ENCODE results near the gene ATP1A4.
"Not testable (repeated sequence)": the region's sequence is repeated elsewhere in the genome, so short reads cannot be mapped to it uniquely, and the experiment has no call there.

Gene ATP1A4

DNA sequence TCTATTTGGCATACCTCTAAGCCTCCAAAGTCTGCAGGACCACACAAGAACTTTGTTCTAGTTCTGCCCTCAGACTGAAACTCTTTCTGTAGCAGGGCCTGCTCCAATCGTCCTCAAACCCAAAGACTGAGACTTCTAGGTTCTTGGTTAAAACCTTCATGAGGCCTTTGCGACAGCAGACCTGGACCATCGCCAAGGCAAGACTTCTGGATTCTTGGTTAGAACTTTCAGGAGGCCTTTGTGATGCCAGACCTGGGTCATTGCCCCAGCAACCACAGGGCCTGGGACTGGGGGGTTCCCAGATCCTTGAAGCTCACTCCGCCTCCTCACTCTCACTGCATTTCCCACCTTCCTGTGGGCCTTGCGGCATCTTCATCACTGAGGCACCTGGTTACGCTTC, at the start of gene ATP1A4:
Gene ATP1A4, plus strand, starts transcription at position 301 of the 400 bp plus-strand sequence. CDS start 438 bp downstream, outside the sequence.
- FAIRE-seq (no peak), DNase-seq (ENCODE audit: insufficient read length, low spot score) (no peak)
- no peak for TF ChIP-seq POLR2A (IDR thresholded peaks at IDR 0.05; ENCODE audit: low read depth, low read length)

DNA sequence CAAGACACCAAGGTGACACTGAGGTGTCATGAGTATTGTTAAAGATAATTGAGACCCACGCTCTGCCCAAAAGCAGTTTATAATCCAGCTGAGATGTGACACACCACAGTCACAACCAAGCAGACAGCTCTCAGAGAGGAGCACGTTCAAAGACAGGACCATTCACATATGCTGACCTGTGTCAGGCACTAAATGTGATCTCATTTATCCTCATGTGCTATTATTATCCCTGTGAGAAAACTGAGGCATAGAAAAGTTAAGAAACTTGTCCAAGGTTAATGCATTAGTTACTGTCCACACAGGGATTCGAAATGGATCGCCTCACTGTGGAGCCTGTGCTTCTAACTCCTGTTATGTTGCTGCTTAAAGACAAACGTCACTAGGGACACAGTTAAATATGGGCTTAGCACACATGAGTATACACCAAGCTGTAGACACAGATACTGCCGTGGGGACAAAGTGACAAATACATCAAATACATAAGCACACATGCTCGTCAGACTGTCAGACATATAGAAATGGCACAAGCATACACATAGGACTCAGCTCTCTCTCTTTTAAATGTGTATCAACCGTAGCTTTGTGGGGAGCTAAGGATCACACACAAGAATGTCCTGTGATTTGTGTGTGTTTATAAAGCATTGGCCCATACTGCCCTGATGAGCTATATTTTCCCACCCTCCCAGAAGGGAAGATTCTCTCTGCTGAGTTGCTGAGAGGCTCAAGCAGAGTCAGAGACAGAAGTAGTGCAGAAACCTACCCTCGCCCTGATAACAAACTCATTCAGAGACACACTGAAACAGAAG, 49.5 kb upstream of the ATP1A4 start:
- DNase-seq (ENCODE audit: insufficient read length, low spot score) (no peak), FAIRE-seq (no peak)
- no peak for TF ChIP-seq POLR2A (IDR thresholded peaks at IDR 0.05; ENCODE audit: low read depth, low read length)

DNA sequence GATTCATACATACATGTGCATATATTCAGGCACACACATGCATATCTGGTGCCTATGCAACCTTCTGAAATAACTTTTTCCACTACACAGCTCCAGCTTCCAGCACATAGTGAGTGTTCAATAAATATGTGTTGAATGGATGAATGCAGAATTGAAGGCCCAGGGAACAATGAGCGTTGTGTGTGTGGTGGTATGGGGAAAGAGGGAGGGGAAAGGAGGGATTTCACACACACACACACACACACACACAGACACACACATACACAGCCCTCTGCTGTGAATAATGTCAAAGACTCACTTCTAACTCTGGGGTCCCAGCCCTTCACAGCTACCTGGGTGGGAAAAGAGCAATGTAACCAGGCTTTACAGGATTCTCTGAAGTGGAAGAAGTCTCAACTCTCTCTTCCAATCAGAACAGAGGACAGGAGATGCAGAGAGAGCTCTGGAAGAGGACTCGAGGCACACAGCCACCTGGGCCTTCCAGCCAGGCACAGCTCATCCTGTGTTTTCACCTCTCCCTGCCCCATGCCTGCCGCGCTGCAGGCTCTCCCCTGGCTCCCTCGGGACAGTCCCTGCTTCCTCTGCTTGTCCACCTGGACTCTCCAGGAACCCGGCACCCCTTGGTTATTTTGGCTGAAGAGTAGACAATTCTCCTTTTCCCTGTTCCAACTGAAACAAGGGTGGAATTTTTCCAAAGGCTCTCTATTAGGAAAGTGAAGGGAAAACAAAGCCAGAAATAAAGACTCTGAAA, 47.6 kb upstream of the ATP1A4 start:
- no peak for FAIRE-seq
- DNase-seq (ENCODE audit: insufficient read length, low spot score), result no peak
- TF ChIP-seq POLR2A (IDR thresholded peaks at IDR 0.05; ENCODE audit: low read depth, low read length), result no peak

GRCh38 chr1:160104486-160104885, 46.9 kb upstream of the ATP1A4 start:
- TF ChIP-seq POLR2A (IDR thresholded peaks at IDR 0.05; ENCODE audit: low read depth, low read length), result no peak
- DNase-seq (ENCODE audit: insufficient read length, low spot score) (no peak), FAIRE-seq (no peak)

GRCh38 chr1:160105155-160105554, 46.2 kb upstream of the ATP1A4 start:
- FAIRE-seq (no peak), DNase-seq (ENCODE audit: insufficient read length, low spot score) (no peak)
- TF ChIP-seq POLR2A (IDR thresholded peaks at IDR 0.05; ENCODE audit: low read depth, low read length), result no peak

DNA sequence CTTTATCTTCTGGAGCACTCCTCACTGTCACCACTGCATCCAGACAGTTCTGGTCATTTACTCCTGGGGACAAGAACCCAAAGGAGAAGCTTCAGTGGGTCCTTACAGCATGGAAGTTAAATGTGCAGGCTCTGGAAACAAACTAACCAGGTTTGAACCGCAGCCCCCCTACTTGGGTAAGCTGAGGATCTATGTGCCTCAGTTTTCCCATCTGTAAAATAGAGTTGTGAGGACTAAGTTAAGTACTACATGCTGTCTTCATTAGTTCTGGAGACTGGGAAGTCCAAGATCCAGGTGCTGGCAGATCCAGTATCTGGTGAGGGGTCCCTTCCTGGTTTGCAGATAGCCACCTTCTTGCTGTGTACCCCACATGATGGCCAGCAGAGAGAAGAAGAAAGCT, 43.9 kb upstream of the ATP1A4 start:
- FAIRE-seq (no peak), DNase-seq (ENCODE audit: insufficient read length, low spot score) (no peak)
- TF ChIP-seq POLR2A (IDR thresholded peaks at IDR 0.05; ENCODE audit: low read depth, low read length), result no peak

GRCh38 chr1:160108888-160109662, 42.3 kb upstream of the ATP1A4 start:
- DNase-seq (ENCODE audit: insufficient read length, low spot score) (peak; percentile 62), FAIRE-seq (no peak)
- TF ChIP-seq POLR2A (IDR thresholded peaks at IDR 0.05; ENCODE audit: low read depth, low read length), result no peak

DNA sequence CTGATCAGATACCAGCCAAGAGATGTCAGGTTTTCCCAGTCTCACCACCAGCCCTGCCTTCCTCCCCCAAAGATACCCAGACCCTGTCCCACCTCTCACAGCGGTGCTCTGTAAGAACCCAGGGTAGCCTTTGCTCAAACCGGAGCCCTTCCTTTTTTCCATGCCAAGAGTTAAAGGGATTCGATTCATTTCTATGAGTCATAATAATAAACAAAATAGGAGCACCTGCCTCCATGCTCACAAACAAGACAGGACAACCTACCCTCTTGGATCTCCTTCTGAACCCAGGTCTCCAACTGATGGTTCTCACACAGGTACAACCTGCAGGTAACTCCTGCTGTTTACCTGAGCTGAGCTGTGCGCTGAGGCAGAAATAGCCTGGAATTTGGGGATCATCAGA, 41.7 kb upstream of the ATP1A4 start:
- FAIRE-seq (no peak), DNase-seq (ENCODE audit: insufficient read length, low spot score) (no peak)
- TF ChIP-seq POLR2A (IDR thresholded peaks at IDR 0.05; ENCODE audit: low read depth, low read length), result no peak

GRCh38 chr1:160111462-160111861, 39.9 kb upstream of the ATP1A4 start:
- DNase-seq (ENCODE audit: insufficient read length, low spot score); FAIRE-seq: not testable (repeated sequence)

DNA sequence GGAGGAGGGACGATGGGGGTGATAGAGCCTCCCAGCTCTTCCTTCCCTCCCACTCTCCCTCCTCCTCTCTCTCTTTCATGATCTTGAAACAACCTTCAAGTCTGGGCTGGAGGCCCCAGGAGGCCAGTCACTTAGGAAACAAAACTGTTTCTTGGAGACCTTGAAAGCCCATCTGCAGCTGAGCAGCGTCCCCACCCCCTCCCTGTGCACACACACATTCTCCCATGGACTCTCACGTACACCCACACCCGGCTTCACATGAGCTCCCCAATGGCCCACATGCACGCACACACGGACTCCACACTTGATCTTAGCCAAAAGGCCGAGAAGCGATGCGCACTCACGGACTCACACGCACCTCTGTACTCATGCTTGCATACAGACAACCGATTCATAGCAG, 39.0 kb upstream of the ATP1A4 start:
- no peak for DNase-seq (ENCODE audit: insufficient read length, low spot score)
- no peak for TF ChIP-seq POLR2A (IDR thresholded peaks at IDR 0.05; ENCODE audit: low read depth, low read length)
- no peak for FAIRE-seq

DNA sequence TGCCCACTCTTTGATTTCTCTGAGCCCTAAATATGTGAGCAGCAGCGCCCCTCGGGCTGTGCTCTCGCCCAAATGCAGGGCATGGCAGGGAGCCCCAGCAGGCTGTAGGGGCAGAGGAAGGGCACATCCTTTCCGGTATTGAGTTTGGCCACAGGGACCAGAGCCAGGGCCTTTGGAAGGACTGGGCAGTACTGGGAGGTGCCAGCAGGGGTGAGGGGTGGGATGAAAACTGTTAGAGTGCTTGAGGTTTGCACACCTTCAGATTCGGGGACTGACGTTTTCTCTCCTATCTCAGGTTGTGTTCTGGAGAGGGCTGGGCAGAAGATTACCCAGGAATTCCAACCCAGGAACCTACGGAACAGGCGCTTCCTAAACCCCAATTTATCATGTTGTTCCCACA, 38.0 kb upstream of the ATP1A4 start:
- DNase-seq (ENCODE audit: insufficient read length, low spot score) (no peak), FAIRE-seq (no peak)
- no peak for TF ChIP-seq POLR2A (IDR thresholded peaks at IDR 0.05; ENCODE audit: low read depth, low read length)

- FAIRE-seq, result no peak
- DNase-seq (ENCODE audit: insufficient read length, low spot score), result no peak
- TF ChIP-seq POLR2A (IDR thresholded peaks at IDR 0.05; ENCODE audit: low read depth, low read length), result no peak
Measured at GRCh38 chr1:160114085-160114484, 37.3 kb upstream of the ATP1A4 start.

DNA sequence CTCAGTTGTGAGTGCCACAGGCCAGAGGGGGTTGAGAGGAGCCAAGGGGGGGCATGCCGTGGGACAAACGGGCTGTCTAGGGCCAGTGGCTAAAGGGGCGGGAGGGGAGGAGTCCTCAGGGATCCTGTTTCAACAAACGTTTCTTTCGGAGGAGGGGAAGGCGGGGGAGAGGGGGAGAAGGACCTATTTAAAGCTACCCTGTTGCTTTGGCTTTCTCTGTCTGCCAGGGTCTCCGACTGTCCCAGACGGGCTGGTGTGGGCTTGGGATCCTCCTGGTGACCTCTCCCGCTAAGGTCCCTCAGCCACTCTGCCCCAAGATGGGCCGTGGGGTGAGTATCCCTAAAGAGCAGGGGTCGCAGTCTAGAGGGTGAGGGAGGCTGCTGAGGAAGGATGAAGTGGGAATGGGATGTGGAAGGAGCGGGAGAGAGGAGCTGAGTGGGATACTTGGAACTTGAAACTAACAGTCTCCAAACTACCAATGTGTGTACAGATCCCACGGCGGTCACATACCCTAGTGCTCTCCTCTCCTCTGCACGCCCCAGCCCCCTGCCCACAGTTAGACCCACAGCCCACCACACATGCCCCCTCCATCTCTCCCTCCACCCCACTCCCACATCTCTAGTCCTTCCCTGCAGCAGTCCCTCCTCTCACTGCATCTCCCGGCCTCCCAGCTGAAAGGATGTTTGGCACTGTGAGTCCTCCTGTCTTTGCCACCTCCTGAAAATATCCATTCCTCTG, 35.7 kb upstream of the ATP1A4 start, which contains the start of gene ATP1A2:
Gene ATP1A2, plus strand, starts transcription at position 215 of the 738 bp plus-strand sequence. Its CDS starts 103 bp downstream, at position 318.
- FAIRE-seq (no peak), DNase-seq (ENCODE audit: insufficient read length, low spot score) (no peak)
- no peak for TF ChIP-seq POLR2A (IDR thresholded peaks at IDR 0.05; ENCODE audit: low read depth, low read length)
